ENCODE results near the gene DENND2A. TPM values are rescaled to one million over a fixed set of nuclear protein-coding genes. Genes with fewer than 3 reads are reported as not detected.
A peak's percentile ranks its signal among the peaks of the same experiment; 100 is the strongest.

DENND2A gene
- total RNA-seq, 1 donor from 2014 or later: 10.8 TPM

DNA sequence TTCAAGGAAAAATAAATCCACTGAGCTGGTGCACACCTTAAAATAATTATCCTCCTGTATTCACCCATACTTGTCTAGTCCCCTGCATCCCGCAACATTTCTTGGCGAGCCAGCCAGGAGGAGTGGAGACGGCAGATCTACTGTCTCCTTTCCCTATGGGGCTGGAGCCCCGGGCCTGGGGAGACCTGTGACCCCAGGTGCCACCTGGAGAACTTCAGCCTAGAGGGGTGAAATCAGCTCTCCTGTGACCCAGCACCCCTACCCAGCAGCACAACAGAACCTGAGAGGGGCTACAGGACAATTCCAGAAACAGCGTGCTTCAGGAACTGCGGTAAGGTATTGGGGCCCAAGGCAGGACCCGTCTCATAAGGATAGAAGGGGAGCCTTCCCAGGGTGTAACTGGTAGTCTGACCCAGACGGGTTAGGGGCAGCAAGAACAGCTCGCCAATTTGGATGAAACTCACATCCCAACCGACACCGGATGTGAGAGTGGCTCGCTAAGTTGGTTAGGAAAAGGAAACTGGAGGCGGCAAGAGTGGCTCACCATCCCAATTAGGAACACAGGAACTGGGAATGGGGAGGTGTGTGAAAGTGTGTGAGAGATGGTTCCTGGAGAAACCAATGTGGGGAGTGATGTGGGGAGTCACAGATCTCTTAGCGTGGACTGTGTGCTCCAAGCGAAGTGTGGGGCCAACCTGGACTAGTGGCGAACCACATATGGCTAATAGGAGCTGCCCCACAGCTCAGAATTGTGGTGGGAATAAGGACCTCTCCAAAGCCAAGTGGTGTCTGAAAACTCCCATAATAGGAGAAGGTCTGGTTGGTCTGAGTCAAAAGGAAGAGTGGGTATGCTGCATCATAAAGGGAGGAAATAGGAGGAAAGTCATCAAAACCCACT lies 15.1 kb upstream of the DENND2A start:
- DNase-seq: no peak
- Histone ChIP-seq H3K4me1 (peaks cover 34% of the 10 kb centered on the region), H3K27me3 (ENCODE audit: low read depth) (no peaks in the 10 kb centered on the region), H3K36me3 (no peaks in the 10 kb centered on the region), H3K4me3 (peak overlapping the region; percentile 39), H3K9me3 (replicated peaks) (no peaks in the 10 kb centered on the region), H3K27ac (replicated peaks) (peak overlapping the region; percentile 50)
- intact Hi-C loops (cut with micrococcal nuclease): no loop called here
- TF ChIP-seq, protein P1, sequence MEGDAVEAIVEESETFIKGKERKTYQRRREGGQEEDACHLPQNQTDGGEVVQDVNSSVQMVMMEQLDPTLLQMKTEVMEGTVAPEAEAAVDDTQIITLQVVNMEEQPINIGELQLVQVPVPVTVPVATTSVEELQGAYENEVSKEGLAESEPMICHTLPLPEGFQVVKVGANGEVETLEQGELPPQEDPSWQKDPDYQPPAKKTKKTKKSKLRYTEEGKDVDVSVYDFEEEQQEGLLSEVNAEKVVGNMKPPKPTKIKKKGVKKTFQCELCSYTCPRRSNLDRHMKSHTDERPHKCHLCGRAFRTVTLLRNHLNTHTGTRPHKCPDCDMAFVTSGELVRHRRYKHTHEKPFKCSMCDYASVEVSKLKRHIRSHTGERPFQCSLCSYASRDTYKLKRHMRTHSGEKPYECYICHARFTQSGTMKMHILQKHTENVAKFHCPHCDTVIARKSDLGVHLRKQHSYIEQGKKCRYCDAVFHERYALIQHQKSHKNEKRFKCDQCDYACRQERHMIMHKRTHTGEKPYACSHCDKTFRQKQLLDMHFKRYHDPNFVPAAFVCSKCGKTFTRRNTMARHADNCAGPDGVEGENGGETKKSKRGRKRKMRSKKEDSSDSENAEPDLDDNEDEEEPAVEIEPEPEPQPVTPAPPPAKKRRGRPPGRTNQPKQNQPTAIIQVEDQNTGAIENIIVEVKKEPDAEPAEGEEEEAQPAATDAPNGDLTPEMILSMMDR (IDR thresholded peaks at IDR 0.05; ENCODE audit: borderline replicate concordance): no peak

DNA sequence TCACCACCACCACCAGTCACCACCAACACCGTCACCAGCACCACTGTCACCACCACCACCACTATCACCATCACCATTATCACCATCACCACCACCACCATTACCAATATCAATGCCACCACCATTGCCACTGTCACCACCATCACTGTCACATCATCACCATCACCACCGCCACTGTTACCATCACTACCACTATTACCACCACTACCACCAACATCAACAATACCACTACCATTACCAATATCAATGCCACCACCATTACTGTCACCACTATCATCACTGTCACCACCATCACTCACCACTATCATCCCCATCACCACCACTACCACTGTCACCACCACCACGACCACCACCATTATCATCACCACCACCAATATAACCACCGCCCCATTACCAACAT lies 14.0 kb upstream of the DENND2A start:
- Histone ChIP-seq H3K27me3 (ENCODE audit: low read depth) (no peaks in the 10 kb centered on the region), H3K27ac (replicated peaks) (no peak overlapping the region), H3K9me3 (replicated peaks) (no peaks in the 10 kb centered on the region), H3K4me1 (peaks cover 45% of the 10 kb centered on the region), H3K36me3 (no peaks in the 10 kb centered on the region), H3K4me3 (no peak overlapping the region)
- no peak for DNase-seq
- intact Hi-C loops (cut with micrococcal nuclease): no loop called here
- TF ChIP-seq, protein P1 (IDR thresholded peaks at IDR 0.05; ENCODE audit: borderline replicate concordance): no peak

DNA sequence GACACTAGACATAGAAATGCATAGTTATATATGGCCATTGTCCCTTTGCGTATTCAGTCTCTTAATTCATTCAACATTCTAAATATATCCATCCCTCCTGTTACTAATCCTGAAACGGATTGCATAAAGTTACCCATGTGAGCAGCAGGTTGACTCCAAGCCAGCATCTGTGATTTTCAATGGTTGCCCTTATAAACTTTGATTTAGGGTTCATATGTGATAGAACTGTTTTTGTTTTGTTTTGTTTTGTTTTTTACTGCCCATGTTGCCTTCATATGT lies 13.4 kb upstream of the DENND2A start:
- Histone ChIP-seq H3K27me3 (ENCODE audit: low read depth) (no peaks in the 10 kb centered on the region), H3K4me1 (peaks cover 51% of the 10 kb centered on the region), H3K27ac (replicated peaks) (no peak overlapping the region), H3K9me3 (replicated peaks) (no peaks in the 10 kb centered on the region), H3K4me3 (no peak overlapping the region), H3K36me3 (no peaks in the 10 kb centered on the region)
- intact Hi-C loops (cut with micrococcal nuclease): no loop called here
- TF ChIP-seq, protein P1 (IDR thresholded peaks at IDR 0.05; ENCODE audit: borderline replicate concordance): no peak
- DNase-seq: no peak

DNA sequence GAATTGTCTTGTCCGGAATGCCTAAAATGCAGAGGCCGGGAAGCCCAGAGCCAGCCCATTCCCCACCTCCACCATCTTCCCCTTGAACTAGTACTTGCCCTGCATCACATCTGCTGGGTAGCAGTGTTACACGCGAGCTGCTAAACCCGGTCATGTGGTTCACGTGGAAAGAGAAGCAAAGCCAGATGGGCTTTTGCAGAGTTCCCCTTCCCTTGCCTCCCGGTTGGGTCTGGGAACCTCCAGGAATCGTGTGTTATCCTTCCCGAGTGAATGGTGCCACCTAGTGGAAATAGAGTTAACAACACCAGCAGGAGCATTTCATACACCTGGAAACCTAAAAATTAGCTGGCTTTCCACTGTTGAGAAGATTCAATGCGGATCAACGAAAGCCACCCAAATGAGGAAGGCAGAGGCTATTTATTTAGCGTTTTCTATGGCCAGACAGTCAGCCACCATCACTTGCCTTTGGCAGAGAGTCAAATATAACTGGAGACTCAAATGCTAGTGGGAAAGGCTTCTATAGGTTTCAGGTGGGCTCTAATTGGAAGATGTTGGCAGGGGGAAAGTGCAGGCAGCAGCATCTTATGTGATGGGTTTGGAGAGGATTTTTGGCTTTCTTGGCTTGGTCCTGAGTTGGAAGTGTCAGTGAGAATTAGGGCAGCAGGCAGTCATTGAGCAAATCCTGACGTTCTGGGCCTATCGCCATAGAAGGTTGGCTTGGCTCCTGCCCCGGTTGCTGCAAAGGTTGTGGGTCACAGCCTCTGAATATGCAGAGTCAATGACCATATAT lies 12.9 kb upstream of the DENND2A start:
- no peak for DNase-seq
- TF ChIP-seq, protein P1 (IDR thresholded peaks at IDR 0.05; ENCODE audit: borderline replicate concordance): peak; percentile 96
- no peak overlapping the region for H3K4me3 ChIP-seq
- no peak overlapping the region for H3K27ac ChIP-seq (replicated peaks)
- H3K27me3 ChIP-seq (ENCODE audit: low read depth): no peaks in the 10 kb centered on the region
- H3K9me3 ChIP-seq (replicated peaks): no peaks in the 10 kb centered on the region
- H3K36me3 ChIP-seq: no peaks in the 10 kb centered on the region
- intact Hi-C loops (cut with micrococcal nuclease): loop anchor here (2.0 kb wide), 1 partner anchor 135 kb away; no protein-coding TSS in a partner anchor
- H3K4me1 ChIP-seq: peaks cover 51% of the 10 kb centered on the region

DNA sequence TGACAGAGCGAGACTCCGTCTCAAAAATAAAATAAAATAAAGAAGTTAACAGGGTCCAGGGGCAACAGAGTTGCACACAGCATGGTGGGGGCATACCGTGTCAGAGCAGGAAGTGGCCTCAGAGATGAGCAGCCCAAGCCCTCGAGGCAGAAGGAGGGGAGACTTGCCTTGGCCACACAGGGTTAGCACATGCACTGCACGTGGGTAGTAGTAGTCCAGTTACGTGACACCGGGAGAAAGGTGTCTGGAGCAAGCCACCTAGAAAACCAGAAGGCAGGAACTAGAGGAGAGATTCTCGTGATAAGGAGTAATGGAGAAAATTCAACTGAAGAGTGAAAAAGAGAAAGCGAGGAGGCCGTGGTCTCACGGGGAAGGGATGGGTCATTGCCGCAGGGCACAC lies 9.8 kb upstream of the DENND2A start:
- DNase-seq: no peak
- H3K4me1 ChIP-seq: peaks cover 33% of the 10 kb centered on the region
- peak overlapping the region; percentile 54 for H3K27ac ChIP-seq (replicated peaks)
- H3K4me3 ChIP-seq: no peak overlapping the region
- no peaks in the 10 kb centered on the region for H3K9me3 ChIP-seq (replicated peaks)
- TF ChIP-seq, protein P1 (IDR thresholded peaks at IDR 0.05; ENCODE audit: borderline replicate concordance): no peak
- intact Hi-C loops (cut with micrococcal nuclease): no loop called here
- H3K27me3 ChIP-seq (ENCODE audit: low read depth): no peaks in the 10 kb centered on the region
- H3K36me3 ChIP-seq: no peaks in the 10 kb centered on the region

Data from left ventricle myocardium inferior (tissue), 1 donor.